H9 (cell line): ENCODE data around the gene RYR1. TPM values are rescaled to one million over a fixed set of nuclear protein-coding genes. Genes with fewer than 3 reads are reported as not detected.

ENCODE experiments used
- DNase-seq: peaks from one replicate; pipeline ENCODE4 v3.0.0-alpha.2; 2017
- H2AFZ ChIP-seq: one replicate; pipeline ENCODE4 v1.6.1; 2013; ENCODE audit warnings: mild to moderate bottlenecking, low read length, control low read depth, moderate library complexity
- H2AK5ac ChIP-seq: 2 replicates; pipeline ENCODE4 v1.6.1; 2013; ENCODE audit warnings: low read length, control low read depth, mixed read lengths; ENCODE audit not compliant: insufficient read length
- H2BK120ac ChIP-seq: one replicate; pipeline ENCODE4 v1.6.1; 2013; ENCODE audit warnings: low read depth, mild to moderate bottlenecking, low read length, control low read depth, inconsistent platforms; ENCODE audit not compliant: poor library complexity, severe bottlenecking
- H2BK12ac ChIP-seq: 2 replicates; pipeline ENCODE4 v1.6.1; 2013; ENCODE audit warnings: low read length, control low read depth, mixed read lengths, low read depth; ENCODE audit not compliant: insufficient read length
- H2BK15ac ChIP-seq: 2 replicates; pipeline ENCODE4 v1.6.1; 2013; ENCODE audit warnings: low read depth, low read length, control low read depth
- H2BK20ac ChIP-seq: one replicate; pipeline ENCODE4 v1.6.1; 2013; ENCODE audit warnings: low read depth, mild to moderate bottlenecking, low read length, control low read depth, inconsistent platforms; ENCODE audit not compliant: poor library complexity, severe bottlenecking
- H2BK5ac ChIP-seq: 2 replicates; pipeline ENCODE4 v1.6.1; 2013; ENCODE audit warnings: low read length, control low read depth, mixed read lengths; ENCODE audit not compliant: insufficient read length
- H3K14ac ChIP-seq: 2 replicates; pipeline ENCODE4 v1.6.1; 2013; ENCODE audit warnings: low read length, control low read depth; ENCODE audit not compliant: insufficient read depth
- H3K18ac ChIP-seq: 2 replicates; pipeline ENCODE4 v1.6.1; 2013; ENCODE audit warnings: low read depth, mild to moderate bottlenecking, mixed read lengths, low read length, control low read depth; ENCODE audit not compliant: insufficient read length
- H3K23ac ChIP-seq: 2 replicates; pipeline ENCODE4 v1.6.1; 2013; ENCODE audit warnings: low read length, control low read depth, mixed read lengths, low read depth; ENCODE audit not compliant: insufficient read length
- H3K23me2 ChIP-seq: 2 replicates; pipeline ENCODE4 v1.6.1; 2013; ENCODE audit warnings: low read depth, mild to moderate bottlenecking, mixed read lengths, low read length, control low read depth; ENCODE audit not compliant: insufficient read length, poor library complexity, severe bottlenecking
- H3K27ac ChIP-seq: 2 replicates; pipeline ENCODE4 v1.5.1; 2013; ENCODE audit warnings: low read length, control low read depth, mixed read lengths, low read depth; ENCODE audit not compliant: insufficient read length
- H3K27me3 ChIP-seq: 2 replicates; pipeline ENCODE4 v1.6.1; 2013; ENCODE audit warnings: low read length, control low read depth, inconsistent platforms; ENCODE audit not compliant: insufficient read depth
- H3K4ac ChIP-seq: 2 replicates; pipeline ENCODE4 v1.6.1; 2013; ENCODE audit warnings: low read depth, mild to moderate bottlenecking, control low read depth, inconsistent platforms, low read length, moderate library complexity
- H3K4me1 ChIP-seq: 2 replicates; pipeline ENCODE4 v1.6.1; 2013; ENCODE audit warnings: low read length, control low read depth, inconsistent platforms; ENCODE audit not compliant: insufficient read depth
- H3K4me2 ChIP-seq: 2 replicates; pipeline ENCODE4 v1.6.1; 2013; ENCODE audit warnings: low read length, control low read depth, mixed read lengths; ENCODE audit not compliant: insufficient read length, insufficient read depth
- H3K56ac ChIP-seq: 2 replicates; pipeline ENCODE4 v1.6.1; 2013; ENCODE audit warnings: low read depth, mild to moderate bottlenecking, mixed read lengths, low read length, control low read depth; ENCODE audit not compliant: insufficient read length
- H3K79me1 ChIP-seq: 2 replicates; pipeline ENCODE4 v1.6.1; 2013; ENCODE audit warnings: low read depth, mild to moderate bottlenecking, moderate library complexity, low read length, control low read depth, inconsistent platforms; ENCODE audit not compliant: insufficient read depth, poor library complexity, severe bottlenecking
- H3K79me2 ChIP-seq: 2 replicates; pipeline ENCODE4 v1.6.1; 2013; ENCODE audit warnings: low read length, control low read depth, inconsistent platforms; ENCODE audit not compliant: insufficient read depth
- H3K9ac ChIP-seq: 2 replicates; pipeline ENCODE4 v1.6.1; 2013; ENCODE audit warnings: low read length, control low read depth, mixed read lengths; ENCODE audit not compliant: insufficient read length; ENCODE audit errors: extremely low read depth
- H3K9me3 ChIP-seq: one replicate; pipeline ENCODE4 v1.6.1; 2013; ENCODE audit warnings: low read depth, low read length, inconsistent platforms; ENCODE audit not compliant: control insufficient read depth
- H3T11ph ChIP-seq: one replicate; pipeline ENCODE4 v1.6.1; 2013; ENCODE audit warnings: mild to moderate bottlenecking, low read length, control low read depth, inconsistent platforms
- H4K20me1 ChIP-seq: one replicate; pipeline ENCODE4 v1.6.1; 2013; ENCODE audit not compliant: control insufficient read depth, insufficient read length, insufficient read depth
- H4K5ac ChIP-seq: 2 replicates; pipeline ENCODE4 v1.6.1; 2013; ENCODE audit warnings: low read depth, mild to moderate bottlenecking, mixed read lengths, low read length, control low read depth; ENCODE audit not compliant: insufficient read length
- H4K8ac ChIP-seq: replicated peaks from 2 replicates; pipeline ENCODE4 v1.6.1; 2013; ENCODE audit warnings: low read length, control low read depth, mixed read lengths, low read depth; ENCODE audit not compliant: insufficient read length
- H4K91ac ChIP-seq: 2 replicates; pipeline ENCODE4 v1.6.1; 2013; ENCODE audit warnings: low read depth, mild to moderate bottlenecking, moderate library complexity, mixed read lengths, low read length, control low read depth; ENCODE audit not compliant: insufficient read length
- H3K27ac Mint-ChIP-seq, 3 experiments: 2 replicates in 2 of 3; 3 replicates in 1 of 3; pipeline ENCODE4 v1.8.0; 2020 to 2021; ENCODE audit warnings: mixed read lengths in 3 of 3, mild to moderate bottlenecking in 1 of 3, moderate library complexity in 1 of 3
- H3K27me3 Mint-ChIP-seq: 2 replicates; pipeline ENCODE4 v1.8.0; 2021; ENCODE audit warnings: low read depth, mild to moderate bottlenecking, moderate library complexity, mixed read lengths
- H3K36me3 Mint-ChIP-seq, 3 experiments: 2 replicates in 2 of 3; 3 replicates in 1 of 3; pipeline ENCODE4 v1.8.0; 2020 to 2021; ENCODE audit warnings: low read depth in 3 of 3, mixed read lengths in 3 of 3; ENCODE audit not compliant: insufficient read depth in 1 of 3
- H3K4me1 Mint-ChIP-seq, 2 experiments: 2 replicates each; pipeline ENCODE4 v1.8.0; 2020; ENCODE audit warnings: mixed read lengths in 2 of 2
- H3K4me3 Mint-ChIP-seq, 2 experiments: 2 replicates in 1 of 2; 3 replicates in 1 of 2; pipeline ENCODE4 v1.8.0; 2020 to 2021; ENCODE audit warnings: mild to moderate bottlenecking in 2 of 2, mixed read lengths in 2 of 2, moderate library complexity in 1 of 2
- H3K9me3 Mint-ChIP-seq, 2 experiments: 2 replicates in 1 of 2; 3 replicates in 1 of 2; pipeline ENCODE4 v1.8.0; 2020; ENCODE audit warnings: mild to moderate bottlenecking in 2 of 2, mixed read lengths in 2 of 2, moderate library complexity in 1 of 2
- WGBS: extraction: QIAGEN DNeasy Blood & Tissue Kit; methylation state at CpG from one replicate; pipeline ENCODE4 v1.1.7; 2013; ENCODE audit warnings: missing lambda C conversion rate, low lambda C conversion rate, mixed read lengths; ENCODE audit not compliant: insufficient read length; ENCODE audit errors: extremely low coverage; 5-methylcytosine and 5-hydroxymethylcytosine counted together
- total RNA-seq: library from RNA; stranded (reverse); gene quantifications from 2 replicates; pipeline ENCODE4 v1.2.1, GENCODE V29; 2021
- TF ChIP-seq, protein P1 (sequence below): fragments of 200-600 bp; sonication (generic); conservative IDR thresholded peaks from 3 replicates; pipeline ENCODE4 v1.8.0; 2021; ENCODE audit warnings: antibody characterized with exemption, mild to moderate bottlenecking

The RYR1 gene
- total RNA-seq, 1 experiment from 2014 or later = 8.9 TPM

DNA sequence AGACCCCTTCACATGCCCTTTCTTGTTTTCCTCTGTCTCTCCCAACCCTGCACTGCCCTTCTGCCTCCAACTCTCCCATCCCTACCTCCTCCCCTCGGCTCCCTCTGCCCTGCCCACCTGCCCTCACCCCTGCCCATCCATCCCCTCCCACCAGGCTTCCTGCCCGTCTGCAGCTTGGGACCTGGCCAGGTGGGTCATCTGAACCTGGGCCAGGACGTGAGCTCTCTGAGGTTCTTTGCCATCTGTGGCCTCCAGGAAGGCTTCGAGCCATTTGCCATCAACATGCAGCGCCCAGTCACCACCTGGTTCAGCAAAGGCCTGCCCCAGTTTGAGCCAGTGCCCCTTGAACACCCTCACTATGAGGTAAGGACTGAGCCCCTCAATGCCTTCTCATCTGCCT lies 35.7 kb downstream of the RYR1 start:
- Histone ChIP-seq H3K23me2 (no peaks in the 10 kb centered on the region), H4K20me1 (no peaks in the 10 kb centered on the region), H3K79me2 (no peaks in the 10 kb centered on the region), H3K14ac (no peak overlapping the region; the same call in 1 of the 2 replicates), H3K4me2 (no peak overlapping the region), H3K9me3 (no peaks in the 10 kb centered on the region), H2BK12ac (no peak overlapping the region), H2AFZ (no peak overlapping the region), H3K9ac (no peak overlapping the region), H2BK120ac (no peak overlapping the region), H3K18ac (no peak overlapping the region), H3K4ac (no peak overlapping the region), H3K23ac (no peak overlapping the region), H4K8ac (no peak overlapping the region), H2AK5ac (no peak overlapping the region), H4K91ac (no peak overlapping the region), H3K79me1 (no peaks in the 10 kb centered on the region), H3K4me1 (no peaks in the 10 kb centered on the region), H2BK15ac (no peak overlapping the region), H2BK20ac (no peak overlapping the region), H3K27ac (no peak overlapping the region), H4K5ac (no peak overlapping the region), H3T11ph (no peak overlapping the region), H3K56ac (no peak overlapping the region), H3K27me3 (no peaks in the 10 kb centered on the region), H2BK5ac (no peak overlapping the region)
- DNase-seq = no peak
- peaks cover 8 to 31% (median 28%) of the 10 kb centered on the region in 3 experiments; a peak in 6 of 7 replicates for H3K36me3 Mint-ChIP-seq
- H3K27me3 Mint-ChIP-seq = no peaks in the 10 kb centered on the region
- H3K9me3 Mint-ChIP-seq = no peaks in the 10 kb centered on the region
- H3K4me3 Mint-ChIP-seq = no peak overlapping the region
- no peak overlapping the region for H3K27ac Mint-ChIP-seq
- peaks cover 6 to 7% of the 10 kb centered on the region in 2 experiments for H3K4me1 Mint-ChIP-seq
- WGBS = no CpG with 5 or more reads among the region's 5 CpGs
- TF ChIP-seq, protein P1, sequence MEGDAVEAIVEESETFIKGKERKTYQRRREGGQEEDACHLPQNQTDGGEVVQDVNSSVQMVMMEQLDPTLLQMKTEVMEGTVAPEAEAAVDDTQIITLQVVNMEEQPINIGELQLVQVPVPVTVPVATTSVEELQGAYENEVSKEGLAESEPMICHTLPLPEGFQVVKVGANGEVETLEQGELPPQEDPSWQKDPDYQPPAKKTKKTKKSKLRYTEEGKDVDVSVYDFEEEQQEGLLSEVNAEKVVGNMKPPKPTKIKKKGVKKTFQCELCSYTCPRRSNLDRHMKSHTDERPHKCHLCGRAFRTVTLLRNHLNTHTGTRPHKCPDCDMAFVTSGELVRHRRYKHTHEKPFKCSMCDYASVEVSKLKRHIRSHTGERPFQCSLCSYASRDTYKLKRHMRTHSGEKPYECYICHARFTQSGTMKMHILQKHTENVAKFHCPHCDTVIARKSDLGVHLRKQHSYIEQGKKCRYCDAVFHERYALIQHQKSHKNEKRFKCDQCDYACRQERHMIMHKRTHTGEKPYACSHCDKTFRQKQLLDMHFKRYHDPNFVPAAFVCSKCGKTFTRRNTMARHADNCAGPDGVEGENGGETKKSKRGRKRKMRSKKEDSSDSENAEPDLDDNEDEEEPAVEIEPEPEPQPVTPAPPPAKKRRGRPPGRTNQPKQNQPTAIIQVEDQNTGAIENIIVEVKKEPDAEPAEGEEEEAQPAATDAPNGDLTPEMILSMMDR = no peak
